Measurements from ENCODE around the gene TRIM39.

GRCh38 chr6:30321692-30322388, 4.9 kb upstream of the TRIM39 start:
- TF ChIP-seq CTCF (IDR thresholded peaks at IDR 0.05) (no peak), POLR2A (IDR thresholded peaks at IDR 0.05) (no peak)

Measured in testis (tissue), 2 donors.